Transverse colon (tissue), 4 donors: ENCODE measurements around the gene GABRR3. TPM values are rescaled to one million over a fixed set of nuclear protein-coding genes. Genes with fewer than 3 reads are reported as not detected.
A peak's percentile ranks its signal among the peaks of the same experiment; 100 is the strongest.

ENCODE experiments used
- DNase-seq: peaks from one replicate; pipeline ENCODE4 v3.0.0-alpha.2; 2019
- H3K27ac ChIP-seq, 4 donors: fragments of 200-600 bp; sonication (generic); 2 replicates each; pipeline ENCODE4 v1.5.1; 2016 to 2018; ENCODE audit warnings: inconsistent platforms in 4 of 4
- H3K27me3 ChIP-seq: fragments of 200-600 bp; sonication (generic); 2 replicates; pipeline ENCODE4 v1.5.1; 2017; ENCODE audit warnings: inconsistent platforms
- H3K36me3 ChIP-seq, 4 donors: fragments of 200-600 bp; sonication (generic); 2 replicates each; pipeline ENCODE4 v1.5.1; 2017 to 2019; ENCODE audit warnings: inconsistent platforms in 4 of 4
- H3K4me1 ChIP-seq, 4 donors: fragments of 200-600 bp; sonication (generic); 2 replicates each; pipeline ENCODE4 v1.5.1; 2017 to 2020; ENCODE audit warnings: inconsistent platforms in 4 of 4
- H3K4me3 ChIP-seq, 4 donors: fragments of 200-600 bp; sonication (generic); 1 replicate in 1 of 4; 2 replicates in 3 of 4; pipeline versions ENCODE4 v1.5.1 to v1.6.1; 2017 to 2019; ENCODE audit warnings: inconsistent platforms in 4 of 4
- H3K9me3 ChIP-seq, 2 donors: fragments of 200-600 bp; sonication (generic); 2 replicates each; pipeline ENCODE4 v1.5.1; 2017 to 2019; ENCODE audit warnings: inconsistent platforms in 2 of 2
- CTCF ChIP-seq, 5 experiments: fragments of 200-600 bp in 3 of 5; fragments of 450-650 bp in 2 of 5; sonication (generic) in 3 of 5; IDR thresholded peaks; 1 replicate in 2 of 5; 2 replicates in 3 of 5; pipeline ENCODE4 v1.5.1; 2016 to 2017; ENCODE audit warnings: antibody characterized with exemption in 5 of 5, inconsistent platforms in 3 of 5, mild to moderate bottlenecking in 2 of 5, moderate library complexity in 1 of 5
- EP300 ChIP-seq: sonication (generic); formaldehyde crosslinking; IDR thresholded peaks from one replicate; pipeline ENCODE4 v1.6.1; 2017; ENCODE audit warnings: antibody characterized with exemption, low read depth
- POLR2A ChIP-seq: fragments of 450-650 bp; IDR thresholded peaks from one replicate; pipeline ENCODE4 v1.6.1; 2016; ENCODE audit warnings: antibody characterized with exemption, mild to moderate bottlenecking, moderate library complexity
- POLR2AphosphoS5 ChIP-seq, 3 donors: sonication (generic); formaldehyde crosslinking; IDR thresholded peaks; one replicate each; pipeline ENCODE4 v1.6.1; 2016; ENCODE audit warnings: antibody characterized with exemption in 3 of 3
- WGBS, 2 donors: methylation state at CpG; one replicate each; pipeline ENCODE4 v1.1.5; 2018; ENCODE audit warnings: low coverage in 1 of 2; 5-methylcytosine and 5-hydroxymethylcytosine counted together
- in situ Hi-C, 4 donors: fragments of 200-750 bp; cut with MboI; loops; one replicate each; pipeline versions ENCODE4 v1.15.0 to v1.15.1; 2017; ENCODE audit warnings: low sequenced_read_pairs in 3 of 4, low pct_ligation_motif_present in 1 of 4, low pct_unique_long_range_greater_than_20kb in 1 of 4
- intact Hi-C: fragments of 100-400 bp; cut with DNase I; formaldehyde crosslinking; loops from one replicate; pipeline ENCODE4 v1.15.1; 2023; ENCODE audit warnings: low total_unique reads
- total RNA-seq, 4 donors: library from RNA; depleted of rRNA; stranded (reverse); fragments of >200 nt; gene quantifications; one replicate each; pipeline ENCODE4 v1.1.0, GENCODE V29; 2016

The GABRR3 gene
- total RNA-seq, 4 donors from 2014 or later, result not detected

- H3K9me3 ChIP-seq, result no peaks in the 10 kb centered on the region
- no peak overlapping the region for H3K4me3 ChIP-seq
- peaks cover 6 to 20% (median 10%) of the 10 kb centered on the region in 4 donors for H3K4me1 ChIP-seq
- intact Hi-C loops (no loop called here), in situ Hi-C loops (no loop called here)
- TF ChIP-seq POLR2AphosphoS5 (IDR thresholded peaks at IDR 0.05), result no peak
- no peak for TF ChIP-seq CTCF (IDR thresholded peaks at IDR 0.05)
- no peak for TF ChIP-seq POLR2A
- no peak for TF ChIP-seq EP300
- no peak for DNase-seq
- peaks cover 0 to 16% (median 2%) of the 10 kb centered on the region in 4 donors for H3K36me3 ChIP-seq
- 95% methylated on average over 9 of the region's 9 CpGs; no CpG with 5 or more reads in 1 of the 2 donors for WGBS, 2 donors
- no peak overlapping the region for H3K27ac ChIP-seq
- no peaks in the 10 kb centered on the region for H3K27me3 ChIP-seq
These were observed 80.8 kb downstream of the GABRR3 start for GRCh38 chr3:97954228-97954827.

- no peak for DNase-seq
- Histone ChIP-seq H3K4me3 (no peak overlapping the region), H3K9me3 (no peaks in the 10 kb centered on the region), H3K4me1 (peaks cover 0 to 15% (median 2%) of the 10 kb centered on the region in 4 donors), H3K36me3 (peaks cover 0 to 11% (median 5%) of the 10 kb centered on the region in 4 donors), H3K27ac (peak overlapping the region; percentile 2 to 43 (median 34)), H3K27me3 (no peaks in the 10 kb centered on the region)
- in situ Hi-C loops, result no loop called here
- TF ChIP-seq EP300 (no peak), CTCF (IDR thresholded peaks at IDR 0.05) (no peak), POLR2AphosphoS5 (IDR thresholded peaks at IDR 0.05) (no peak), POLR2A (no peak)
- WGBS, 2 donors, result 95% methylated on average over 1 of the region's 1 CpG; no CpG with 5 or more reads in 1 of the 2 donors
- intact Hi-C loops, result no loop called here
These were observed 82.2 kb downstream of the GABRR3 start for GRCh38 chr3:97952872-97953271.

GRCh38 chr3:97952280-97952679, 82.8 kb downstream of the GABRR3 start:
- Histone ChIP-seq H3K27me3 (no peaks in the 10 kb centered on the region), H3K36me3 (peaks cover 0 to 12% (median 5%) of the 10 kb centered on the region in 4 donors), H3K9me3 (no peaks in the 10 kb centered on the region), H3K4me1 (peaks cover 0 to 13% (median 0%) of the 10 kb centered on the region in 4 donors), H3K27ac (peak overlapping the region; percentile 2 to 43 (median 34)), H3K4me3 (no peak overlapping the region)
- DNase-seq, result peak; percentile 43
- in situ Hi-C loops (no loop called here), intact Hi-C loops (no loop called here)
- 80% methylated on average over 3 of the region's 3 CpGs; no CpG with 5 or more reads in 1 of the 2 donors for WGBS, 2 donors
- TF ChIP-seq EP300 (no peak), POLR2AphosphoS5 (IDR thresholded peaks at IDR 0.05) (peak in 1 of 3 donors; percentile 40)

GRCh38 chr3:97950360-97950759, 84.8 kb downstream of the GABRR3 start:
- Histone ChIP-seq H3K4me3 (no peak overlapping the region), H3K4me1 (peaks cover 0 to 7% (median 0%) of the 10 kb centered on the region in 4 donors), H3K27ac (no peak overlapping the region), H3K27me3 (no peaks in the 10 kb centered on the region), H3K36me3 (peaks cover 0 to 16% (median 7%) of the 10 kb centered on the region in 4 donors), H3K9me3 (no peaks in the 10 kb centered on the region)
- WGBS, 2 donors, result 69 to 74% methylated on average over 3 of the region's 3 CpGs
- in situ Hi-C loops (no loop called here), intact Hi-C loops (no loop called here)
- no peak for DNase-seq
- no peak for TF ChIP-seq EP300
- no peak for TF ChIP-seq CTCF (IDR thresholded peaks at IDR 0.05)
- no peak for TF ChIP-seq POLR2AphosphoS5 (IDR thresholded peaks at IDR 0.05)
- no peak for TF ChIP-seq POLR2A
